Sigmoid colon (tissue), 7 donors: ENCODE measurements around the gene PLP2. TPM values are rescaled to one million over a fixed set of nuclear protein-coding genes. Genes with fewer than 3 reads are reported as not detected.

Source experiments
- DNase-seq: peaks from one replicate; pipeline ENCODE4 v3.0.0-alpha.2; 2019
- H3K27ac ChIP-seq, 4 donors: fragments of 200-600 bp; sonication (generic); one replicate each; pipeline ENCODE4 v1.5.1; 2016 to 2019; ENCODE audit warnings: mild to moderate bottlenecking in 1 of 4
- H3K27me3 ChIP-seq, 3 donors: fragments of 200-600 bp; sonication (generic); one replicate each; pipeline ENCODE4 v1.5.1; 2019; ENCODE audit warnings: mild to moderate bottlenecking in 1 of 3
- H3K36me3 ChIP-seq, 4 donors: fragments of 200-600 bp; sonication (generic); one replicate each; pipeline ENCODE4 v1.5.1; 2016 to 2019
- H3K4me1 ChIP-seq, 4 donors: fragments of 200-600 bp; sonication (generic); one replicate each; pipeline ENCODE4 v1.5.1; 2017 to 2019
- H3K4me3 ChIP-seq, 4 donors: fragments of 200-600 bp; sonication (generic); one replicate each; pipeline ENCODE4 v1.5.1; 2017 to 2019; ENCODE audit warnings: mild to moderate bottlenecking in 2 of 4, moderate library complexity in 1 of 4
- H3K9me3 ChIP-seq, 4 donors: fragments of 200-600 bp in 3 of 4; sonication (generic) in 3 of 4; one replicate each; pipeline versions ENCODE4 v1.5.1 to v1.6.1; 2013 to 2019
- EP300 ChIP-seq, 4 donors: sonication (generic); formaldehyde crosslinking; IDR thresholded peaks; one replicate each; pipeline ENCODE4 v1.6.1; 2017; ENCODE audit warnings: antibody characterized with exemption in 4 of 4
- POLR2A ChIP-seq, 2 donors: fragments of 450-650 bp; IDR thresholded peaks; one replicate each; pipeline ENCODE4 v1.6.1; 2016; ENCODE audit warnings: antibody characterized with exemption in 2 of 2, mild to moderate bottlenecking in 2 of 2, moderate library complexity in 2 of 2
- POLR2AphosphoS5 ChIP-seq, 4 donors: sonication (generic); formaldehyde crosslinking; IDR thresholded peaks; one replicate each; pipeline ENCODE4 v1.6.1; 2017; ENCODE audit warnings: antibody characterized with exemption in 4 of 4
- WGBS, 2 donors: extraction: QIAGEN DNeasy Blood & Tissue Kit; methylation state at CpG; one replicate each; pipeline ENCODE4 v1.1.7; 2013; 5-methylcytosine and 5-hydroxymethylcytosine counted together
- intact Hi-C: fragments of 100-400 bp; cut with DNase I; formaldehyde crosslinking; loops from one replicate; pipeline ENCODE4 v1.15.1; 2023
- polyA plus RNA-seq, 3 donors: library from polyadenylated mRNA; stranded (reverse); fragments of 200-250 nt; gene quantifications; one replicate each; pipeline ENCODE4 v1.2.3, GENCODE V29; 2013
- total RNA-seq, 4 donors: library from RNA; depleted of rRNA; stranded (reverse); fragments of >200 nt; gene quantifications; one replicate each; pipeline ENCODE4 v1.1.0, GENCODE V29; 2016
- TF ChIP-seq, protein P1 (sequence below), 4 experiments: fragments of 450-650 bp in 3 of 4; fragments of 200-600 bp in 1 of 4; IDR thresholded peaks; one replicate each; pipeline ENCODE4 v1.5.1; 2016 to 2019; ENCODE audit warnings: antibody characterized with exemption in 4 of 4, mild to moderate bottlenecking in 3 of 4, moderate library complexity in 2 of 4
- donor health status: healthy with polysubstance abuse.
- donor health status: Bipolar disorder and iron deficiency.
- donor health status: healthy.

Gene PLP2
- total and polyA plus RNA-seq, 7 donors = 39.0 to 185 (median 61.7) TPM

GRCh38 chrX:49206543-49206942, 34.8 kb downstream of the PLP2 start:
- no peaks in the 10 kb centered on the region for H3K36me3 ChIP-seq
- WGBS, 2 donors = 77 to 86% methylated on average over 8 of the region's 8 CpGs
- H3K27ac ChIP-seq = no peak overlapping the region
- H3K9me3 ChIP-seq = no peaks in the 10 kb centered on the region
- H3K4me3 ChIP-seq = no peak overlapping the region
- intact Hi-C loops = no loop called here
- H3K4me1 ChIP-seq = no peaks in the 10 kb centered on the region
- H3K27me3 ChIP-seq = no peaks in the 10 kb centered on the region
- TF ChIP-seq, protein P1, sequence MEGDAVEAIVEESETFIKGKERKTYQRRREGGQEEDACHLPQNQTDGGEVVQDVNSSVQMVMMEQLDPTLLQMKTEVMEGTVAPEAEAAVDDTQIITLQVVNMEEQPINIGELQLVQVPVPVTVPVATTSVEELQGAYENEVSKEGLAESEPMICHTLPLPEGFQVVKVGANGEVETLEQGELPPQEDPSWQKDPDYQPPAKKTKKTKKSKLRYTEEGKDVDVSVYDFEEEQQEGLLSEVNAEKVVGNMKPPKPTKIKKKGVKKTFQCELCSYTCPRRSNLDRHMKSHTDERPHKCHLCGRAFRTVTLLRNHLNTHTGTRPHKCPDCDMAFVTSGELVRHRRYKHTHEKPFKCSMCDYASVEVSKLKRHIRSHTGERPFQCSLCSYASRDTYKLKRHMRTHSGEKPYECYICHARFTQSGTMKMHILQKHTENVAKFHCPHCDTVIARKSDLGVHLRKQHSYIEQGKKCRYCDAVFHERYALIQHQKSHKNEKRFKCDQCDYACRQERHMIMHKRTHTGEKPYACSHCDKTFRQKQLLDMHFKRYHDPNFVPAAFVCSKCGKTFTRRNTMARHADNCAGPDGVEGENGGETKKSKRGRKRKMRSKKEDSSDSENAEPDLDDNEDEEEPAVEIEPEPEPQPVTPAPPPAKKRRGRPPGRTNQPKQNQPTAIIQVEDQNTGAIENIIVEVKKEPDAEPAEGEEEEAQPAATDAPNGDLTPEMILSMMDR (IDR thresholded peaks at IDR 0.05) = no peak
- TF ChIP-seq EP300 (IDR thresholded peaks at IDR 0.05) (no peak), POLR2AphosphoS5 (IDR thresholded peaks at IDR 0.05) (no peak), POLR2A (IDR thresholded peaks at IDR 0.05) (no peak)
- DNase-seq = no peak

DNA sequence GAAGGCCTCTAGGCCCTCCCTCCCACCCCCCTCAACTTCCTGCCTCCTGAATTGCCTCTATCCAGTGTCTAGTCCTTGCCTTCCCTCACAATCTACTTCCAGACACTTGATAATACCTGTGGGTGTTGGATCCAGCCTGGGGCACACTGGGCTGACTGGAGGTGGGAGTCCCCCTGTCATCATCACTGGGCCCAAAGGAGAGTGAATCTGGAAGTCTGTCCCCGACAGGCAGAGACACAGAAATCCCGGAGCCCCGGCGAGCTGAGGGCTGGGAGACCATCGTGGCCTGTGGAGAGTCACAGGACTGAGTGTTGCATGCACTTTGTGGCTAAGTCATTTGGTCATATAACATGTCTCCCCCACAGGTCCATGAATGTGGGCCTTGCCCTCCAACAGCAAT, 36.7 kb downstream of the PLP2 start:
- 94 to 95% methylated on average over 5 of the region's 5 CpGs for WGBS, 2 donors
- intact Hi-C loops = no loop called here

DNA sequence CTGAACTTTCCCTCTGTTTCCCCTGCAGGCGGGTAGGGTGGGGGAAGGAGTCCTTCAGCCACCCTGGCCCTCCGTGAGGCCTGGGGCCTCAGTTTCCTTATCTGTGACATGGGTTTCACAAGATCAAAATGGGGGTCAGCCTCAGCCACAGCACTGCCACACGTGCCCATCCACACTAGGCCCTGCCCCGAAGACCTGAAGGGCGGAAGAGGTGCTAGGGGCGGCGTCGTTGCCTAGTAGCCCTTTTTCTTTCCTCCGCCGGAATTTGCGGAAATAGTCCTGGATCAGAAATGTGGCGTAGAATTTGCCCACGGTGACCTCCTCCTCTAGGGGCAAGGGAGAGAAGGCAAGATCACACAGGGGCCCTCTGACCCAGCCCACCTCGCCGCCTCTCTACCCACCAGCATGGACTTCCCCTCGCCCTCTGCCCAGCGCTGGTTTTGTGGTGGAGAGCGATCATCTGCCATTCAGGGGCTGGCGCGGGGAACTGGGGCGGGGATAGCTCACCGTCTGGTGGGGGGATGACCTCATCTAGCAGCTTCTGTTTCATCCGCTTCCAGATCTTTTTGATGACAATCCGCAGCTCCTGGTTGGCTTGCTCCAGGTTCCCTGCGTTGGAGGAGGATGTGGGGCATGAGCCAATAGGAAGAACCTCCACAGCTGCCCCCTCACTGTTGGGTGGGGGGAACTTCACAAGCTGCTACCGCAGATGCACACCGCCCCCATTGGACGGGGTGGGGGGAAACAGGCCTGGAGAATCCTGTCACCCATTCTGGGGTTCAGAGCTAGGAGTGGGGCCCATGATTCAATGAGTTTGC, 37.9 kb downstream of the PLP2 start:
- Histone ChIP-seq H3K27me3 (no peaks in the 10 kb centered on the region), H3K27ac (no peak overlapping the region), H3K4me1 (no peaks in the 10 kb centered on the region), H3K9me3 (no peaks in the 10 kb centered on the region), H3K36me3 (no peaks in the 10 kb centered on the region), H3K4me3 (no peak overlapping the region)
- DNase-seq = no peak
- intact Hi-C loops = no loop called here
- 27 to 48% methylated on average over 28 of the region's 28 CpGs for WGBS, 2 donors
- TF ChIP-seq POLR2A (IDR thresholded peaks at IDR 0.05) = no peak
- no peak for TF ChIP-seq EP300 (IDR thresholded peaks at IDR 0.05)
- no peak for TF ChIP-seq POLR2AphosphoS5 (IDR thresholded peaks at IDR 0.05)
- TF ChIP-seq, protein P1 (IDR thresholded peaks at IDR 0.05) = no peak

More for the DNA sequence above, 36.7 kb downstream of the PLP2 start:
- no peak for DNase-seq
- Histone ChIP-seq H3K27ac (no peak overlapping the region), H3K4me3 (no peak overlapping the region), H3K27me3 (no peaks in the 10 kb centered on the region), H3K36me3 (no peaks in the 10 kb centered on the region), H3K4me1 (no peaks in the 10 kb centered on the region), H3K9me3 (no peaks in the 10 kb centered on the region)
- TF ChIP-seq EP300 (IDR thresholded peaks at IDR 0.05) (no peak), POLR2A (IDR thresholded peaks at IDR 0.05) (no peak), POLR2AphosphoS5 (IDR thresholded peaks at IDR 0.05) (no peak)
- TF ChIP-seq, protein P1 (IDR thresholded peaks at IDR 0.05) = no peak

GRCh38 chrX:49210406-49210805, 38.7 kb downstream of the PLP2 start:
- Histone ChIP-seq H3K4me3 (no peak overlapping the region), H3K27ac (no peak overlapping the region), H3K36me3 (no peaks in the 10 kb centered on the region), H3K4me1 (no peaks in the 10 kb centered on the region), H3K27me3 (no peaks in the 10 kb centered on the region), H3K9me3 (no peaks in the 10 kb centered on the region)
- no peak for TF ChIP-seq POLR2AphosphoS5 (IDR thresholded peaks at IDR 0.05)
- TF ChIP-seq, protein P1 (IDR thresholded peaks at IDR 0.05) = no peak
- TF ChIP-seq POLR2A (IDR thresholded peaks at IDR 0.05) = no peak
- TF ChIP-seq EP300 (IDR thresholded peaks at IDR 0.05) = no peak
- intact Hi-C loops = no loop called here
- DNase-seq = no peak
- 79 to 88% methylated on average over 8 of the region's 8 CpGs for WGBS, 2 donors
